ENCODE measurements around the gene RXFP3.

GRCh38 chr5:33944543-33945132 is 8.5 kb downstream of the RXFP3 start:
- TF ChIP-seq ZFP30 (CRISPR knock-in tag; IDR thresholded peaks at IDR 0.05) (no peak), POU6F1 (CRISPR knock-in tag; IDR thresholded peaks at IDR 0.05; ENCODE audit: borderline replicate concordance, low read depth) (no peak), RARB (CRISPR knock-in tag; IDR thresholded peaks at IDR 0.05) (no peak), ARNTL (CRISPR knock-in tag; IDR thresholded peaks at IDR 0.05; ENCODE audit: borderline replicate concordance, low read depth) (no peak), PATZ1 (CRISPR knock-in tag; IDR thresholded peaks at IDR 0.05; ENCODE audit: borderline replicate concordance) (no peak), ZNF565 (CRISPR knock-in tag; conservative IDR thresholded peaks at IDR 0.05; ENCODE audit: low read depth) (no peak)

Measured in SK-N-SH treated with all-trans-retinoic acid at 6 μM for 48 hours (cell line).